ENCODE measurements around the gene CBX4.

Gene CBX4

GRCh38 chr17:79840989-79841286, 1.7 kb upstream of the CBX4 start:
- no peak for DNase-seq

- no peak for DNase-seq
These were observed 1.2 kb upstream of the CBX4 start for GRCh38 chr17:79840269-79840988.

GRCh38 chr17:79838522-79839274, 542 bp downstream of the CBX4 start:
- DNase-seq: peak; percentile 69

- no peak for DNase-seq
These were observed 1.2 kb downstream of the CBX4 start for GRCh38 chr17:79837888-79838521.

GRCh38 chr17:79836972-79837887, 2.0 kb downstream of the CBX4 start:
- DNase-seq: no peak

GRCh38 chr17:79836510-79836971, 2.7 kb downstream of the CBX4 start:
- no peak for DNase-seq

GRCh38 chr17:79835953-79836509, 3.2 kb downstream of the CBX4 start:
- no peak for DNase-seq

- no peak for DNase-seq
These were observed 3.8 kb downstream of the CBX4 start for GRCh38 chr17:79835470-79835899.

- no peak for DNase-seq
These were observed 4.4 kb downstream of the CBX4 start for GRCh38 chr17:79834565-79835469.

GRCh38 chr17:79833744-79834564, 5.3 kb downstream of the CBX4 start:
- DNase-seq: no peak

- no peak for DNase-seq
These were observed 6.2 kb downstream of the CBX4 start for GRCh38 chr17:79833110-79833450.

- DNase-seq: no peak
These were observed 6.8 kb downstream of the CBX4 start for GRCh38 chr17:79832218-79833109.

- no peak for DNase-seq
These were observed 7.7 kb downstream of the CBX4 start for GRCh38 chr17:79831265-79832217.

GRCh38 chr17:79830763-79831264, 8.4 kb downstream of the CBX4 start:
- no peak for DNase-seq

GRCh38 chr17:79830303-79830702, 8.9 kb downstream of the CBX4 start:
- no peak for DNase-seq

- no peak for DNase-seq
These were observed 9.8 kb downstream of the CBX4 start for GRCh38 chr17:79829457-79829856.

GRCh38 chr17:79829004-79829403, 10.2 kb downstream of the CBX4 start:
- no peak for DNase-seq

Data from activated CD4-positive, CD25-positive, alpha-beta regulatory T cell treated with anti-CD3 and anti-CD28 coated beads, Interleukin-2, amount 50 U/mL, for 72 hours (primary cell).